ENCODE results near the gene SPEM3. TPM values are rescaled to one million over a fixed set of nuclear protein-coding genes. Genes with fewer than 3 reads are reported as not detected.

Gene SPEM3
- total and polyA plus RNA-seq, 9 donors: not detected

GRCh38 chr17:7437369-7437863 is 8.8 kb downstream of the SPEM3 start:
- TF ChIP-seq POLR2A (IDR thresholded peaks at IDR 0.05) (no peak), CTCF (IDR thresholded peaks at IDR 0.05) (no peak), EP300 (IDR thresholded peaks at IDR 0.05) (no peak)
- Histone ChIP-seq H3K9me3 (no peaks in the 10 kb centered on the region), H3K27me3 (no peaks in the 10 kb centered on the region), H3K4me1 (ENCODE audit: insufficient read depth) (peaks cover 4% of the 10 kb centered on the region), H3K27ac (no peak overlapping the region), H3K4me3 (peak overlapping the region; percentile 9), H3K36me3 (no peaks in the 10 kb centered on the region)
- intact Hi-C loops (cut with DNase I): loop anchor here in 2 of 4 donors (10.0 kb wide), 1 partner anchor 83 kb away; the partner anchor contains the start of genes KCTD11 (in 2 of the 2) and TMEM95 (in 2 of the 2)
- DNase-seq: peak in 1 of 5 donors; percentile 55
- WGBS, 3 donors: 13 to 40% (median 22%) methylated on average over 14 to 31 of the region's 31 CpGs

GRCh38 chr17:7437950-7438614 is 9.4 kb downstream of the SPEM3 start:
- intact Hi-C loops (cut with DNase I): loop anchor here in 2 of 4 donors (10.0 kb wide), 1 partner anchor 83 kb away; the partner anchor contains the start of genes KCTD11 (in 2 of the 2) and TMEM95 (in 2 of the 2)

GRCh38 chr17:7438656-7439460 is 10.2 kb downstream of the SPEM3 start:
- Histone ChIP-seq H3K27me3 (no peaks in the 10 kb centered on the region), H3K36me3 (no peaks in the 10 kb centered on the region), H3K4me3 (no peak overlapping the region), H3K4me1 (ENCODE audit: insufficient read depth) (peaks cover 4% of the 10 kb centered on the region), H3K27ac (no peak overlapping the region), H3K9me3 (no peaks in the 10 kb centered on the region)
- TF ChIP-seq CTCF (IDR thresholded peaks at IDR 0.05) (no peak), EP300 (IDR thresholded peaks at IDR 0.05) (no peak), POLR2A (IDR thresholded peaks at IDR 0.05) (no peak)
- no peak for DNase-seq
- intact Hi-C loops (cut with DNase I): loop anchor here in 2 of 4 donors (1.0 to 10.0 kb wide), 2 partner anchors 20 to 84 kb away; partner anchors contain the start of genes KCTD11 (in 2 of the 2) and TMEM95 (in 2 of the 2)
- 44 to 49% (median 48%) methylated on average over 11 of the region's 11 CpGs for WGBS, 3 donors

More at GRCh38 chr17:7437950-7438614, 9.4 kb downstream of the SPEM3 start:
- DNase-seq: peak in 2 of 5 donors; percentile 52 to 62
- H3K27me3 ChIP-seq: no peaks in the 10 kb centered on the region
- no peaks in the 10 kb centered on the region for H3K9me3 ChIP-seq
- no peaks in the 10 kb centered on the region for H3K36me3 ChIP-seq
- peaks cover 4% of the 10 kb centered on the region for H3K4me1 ChIP-seq (ENCODE audit: insufficient read depth)
- WGBS, 3 donors: 5 to 15% (median 10%) methylated on average over 46 to 48 of the region's 48 CpGs
- H3K27ac ChIP-seq: no peak overlapping the region
- H3K4me3 ChIP-seq: no peak overlapping the region
- TF ChIP-seq EP300 (IDR thresholded peaks at IDR 0.05): no peak
- TF ChIP-seq POLR2A (IDR thresholded peaks at IDR 0.05): no peak
- no peak for TF ChIP-seq CTCF (IDR thresholded peaks at IDR 0.05)

DNA sequence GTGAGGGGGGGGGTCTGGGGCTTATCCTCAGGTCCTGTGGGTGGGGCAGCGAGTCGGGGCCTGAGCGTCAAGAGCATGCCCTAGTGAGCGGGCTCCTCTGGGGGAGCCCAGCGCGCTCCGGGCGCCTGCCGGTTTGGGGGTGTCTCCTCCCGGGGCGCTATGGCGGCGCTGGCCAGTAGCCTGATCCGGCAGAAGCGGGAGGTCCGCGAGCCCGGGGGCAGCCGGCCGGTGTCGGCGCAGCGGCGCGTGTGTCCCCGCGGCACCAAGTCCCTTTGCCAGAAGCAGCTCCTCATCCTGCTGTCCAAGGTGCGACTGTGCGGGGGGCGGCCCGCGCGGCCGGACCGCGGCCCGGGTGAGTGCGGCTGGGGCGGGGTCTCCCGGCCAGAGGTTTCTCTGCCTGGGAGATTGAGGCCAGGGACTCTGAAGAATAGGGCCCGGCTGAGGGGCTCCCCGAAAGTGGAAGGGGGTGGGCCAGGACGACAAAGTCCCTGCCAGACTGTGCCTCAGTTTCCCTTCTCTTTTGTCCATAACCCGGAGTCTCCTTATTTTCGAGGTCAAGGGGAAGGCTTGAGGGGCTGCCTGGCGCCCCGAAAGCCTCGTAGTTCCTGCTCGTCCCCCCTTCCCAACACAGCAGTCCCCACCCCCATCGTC is 10.9 kb downstream of the SPEM3 start, which contains the start of gene FGF11:
FGF11 (plus strand) TSS at position 51 of the 651 bp plus-strand sequence; CDS start at position 160, 109 bp downstream.
- Histone ChIP-seq H3K36me3 (no peaks in the 10 kb centered on the region), H3K9me3 (no peaks in the 10 kb centered on the region), H3K27me3 (no peaks in the 10 kb centered on the region), H3K27ac (peak within 1 kb of the TSS in 1 of 2 donors; percentile 24), H3K4me1 (ENCODE audit: insufficient read depth) (peaks cover 4% of the 10 kb centered on the region), H3K4me3 (peak within 1 kb of the TSS; percentile 18)
- intact Hi-C loops (cut with DNase I): loop anchor here in 3 of 4 donors (1.0 to 10.0 kb wide), 3 partner anchors 20 to 85 kb away; partner anchors contain the start of genes ZBTB4 (in 3 of the 3), KCTD11 (in 2 of the 3) and TMEM95 (in 2 of the 3)
- TF ChIP-seq EP300 (IDR thresholded peaks at IDR 0.05) (no peak), CTCF (IDR thresholded peaks at IDR 0.05) (no peak), POLR2A (IDR thresholded peaks at IDR 0.05) (no peak)
- 1 to 2% (median 2%) methylated on average over 48 to 50 of the region's 50 CpGs for WGBS, 3 donors
- no peak for DNase-seq

Data from ovary (tissue), 9 donors.